Measurements from ENCODE around the gene COPG1.

DNA sequence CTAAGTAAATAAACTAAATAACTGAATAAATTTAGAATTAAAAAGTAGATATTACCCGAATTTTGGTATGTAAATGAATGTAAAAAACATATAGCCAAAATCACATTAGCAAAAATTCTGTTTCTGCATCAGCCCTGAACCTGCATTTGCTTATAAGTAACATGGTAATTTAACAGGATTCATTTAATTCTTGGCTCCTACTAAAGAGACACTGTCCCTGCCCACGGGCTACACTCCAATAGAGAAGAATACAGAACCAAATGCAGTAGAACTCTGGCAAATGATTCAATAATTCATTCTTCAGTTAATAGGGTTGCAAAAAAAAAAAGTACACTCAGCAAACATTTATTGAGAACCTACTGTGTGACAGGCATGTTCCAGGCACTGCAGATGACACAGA is 44.9 kb upstream of the COPG1 start:
- no peak for TF ChIP-seq POLR2A (IDR thresholded peaks at IDR 0.05)
- no peak for TF ChIP-seq POLR2AphosphoS5 (IDR thresholded peaks at IDR 0.05)
